GM21360 (cell line): ENCODE data around the gene DLG2.
A peak's percentile ranks its signal among the peaks of the same experiment; 100 is the strongest.
"Not testable (repeated sequence)": the region's sequence is repeated elsewhere in the genome, so short reads cannot be mapped to it uniquely, and the experiment has no call there.

ENCODE experiments used
- ATAC-seq: cut with Tn5 transposase; IDR thresholded peaks from one replicate; pipeline ENCODE4 v1.9.1; 2021; ENCODE audit warnings: mild to moderate bottlenecking, moderate library complexity; ENCODE audit not compliant: unreplicated experiment

The DLG2 gene

GRCh38 chr11:84345027-84345426 lies 1282.1 kb downstream of the DLG2 start:
- ATAC-seq = no peak

- no peak for ATAC-seq
Measured at GRCh38 chr11:84339796-84340195, 1287.3 kb downstream of the DLG2 start.

GRCh38 chr11:84333221-84333620 lies 1293.9 kb downstream of the DLG2 start:
- ATAC-seq = no peak

GRCh38 chr11:84322211-84322610 lies 1304.9 kb downstream of the DLG2 start:
- ATAC-seq = no peak

GRCh38 chr11:84319863-84320262 lies 1307.3 kb downstream of the DLG2 start:
- no peak for ATAC-seq

- no peak for ATAC-seq
Measured at GRCh38 chr11:84316866-84317555, 1310.1 kb downstream of the DLG2 start.

GRCh38 chr11:84313830-84314359 lies 1313.2 kb downstream of the DLG2 start:
- no peak for ATAC-seq

- ATAC-seq = no peak
Measured at GRCh38 chr11:84310268-84310667, 1316.9 kb downstream of the DLG2 start.

- not testable (repeated sequence) for ATAC-seq
Measured at GRCh38 chr11:84308491-84308890, 1318.7 kb downstream of the DLG2 start.

- ATAC-seq = no peak
Measured at GRCh38 chr11:84300092-84300491, 1327.1 kb downstream of the DLG2 start.

- ATAC-seq = no peak
Measured at GRCh38 chr11:84297570-84297969, 1329.6 kb downstream of the DLG2 start.

GRCh38 chr11:84295815-84296214 lies 1331.3 kb downstream of the DLG2 start:
- ATAC-seq = no peak

- ATAC-seq = no peak
Measured at GRCh38 chr11:84292955-84293354, 1334.2 kb downstream of the DLG2 start.

GRCh38 chr11:84292006-84292405 lies 1335.1 kb downstream of the DLG2 start:
- no peak for ATAC-seq

- ATAC-seq = no peak
Measured at GRCh38 chr11:84290647-84291046, 1336.5 kb downstream of the DLG2 start.

GRCh38 chr11:84289381-84289906 lies 1337.7 kb downstream of the DLG2 start:
- peak; percentile 99 for ATAC-seq

GRCh38 chr11:84273541-84273940 lies 1353.6 kb downstream of the DLG2 start:
- no peak for ATAC-seq

GRCh38 chr11:84270466-84270865 lies 1356.7 kb downstream of the DLG2 start:
- ATAC-seq = no peak

GRCh38 chr11:84264066-84264465 lies 1363.1 kb downstream of the DLG2 start:
- ATAC-seq = no peak

- no peak for ATAC-seq
Measured at GRCh38 chr11:84261707-84262106, 1365.4 kb downstream of the DLG2 start.

- ATAC-seq = no peak
Measured at GRCh38 chr11:84260862-84261261, 1366.3 kb downstream of the DLG2 start.

- no peak for ATAC-seq
Measured at GRCh38 chr11:84256618-84257017, 1370.5 kb downstream of the DLG2 start.

- ATAC-seq = no peak
Measured at GRCh38 chr11:84255483-84255882, 1371.7 kb downstream of the DLG2 start.
